H1 (cell line): ENCODE results near the gene MLC1. TPM values are rescaled to one million over a fixed set of nuclear protein-coding genes. Genes with fewer than 3 reads are reported as not detected.

Source experiments
- CTCF ChIA-PET: fragments of 300-600 bp; sonication (Branson Sonifier 250); formaldehyde crosslinking; loops from one replicate; lab custom pipeline; 2021; ENCODE audit not compliant: partially characterized antibody; lab: Charles Lee
- POLR2A ChIA-PET: fragments of 300-600 bp; sonication (Branson Sonifier 250); formaldehyde crosslinking; loops from one replicate; lab custom pipeline; 2021; ENCODE audit warnings: inconsistent platforms; ENCODE audit not compliant: partially characterized antibody; lab: Charles Lee
- DNase-seq, 2 experiments: peaks; one replicate each; pipeline versions ENCODE4 v3.0.0 to v3.0.0-alpha.2; 2010 to 2022; ENCODE audit warnings: low spot score in 2 of 2, low read depth in 1 of 2, mixed read lengths in 1 of 2
- FAIRE-seq: peaks from 2 replicates; lab custom pipeline; 2011; peaks lifted over from hg19 to GRCh38; lab: Jason Lieb, UNC
- H2AFZ ChIP-seq: 2 replicates; pipeline ENCODE4 v1.8.1; 2012; ENCODE audit warnings: low read length, inconsistent platforms
- H2AK5ac ChIP-seq: 2 replicates; pipeline ENCODE4 v1.6.1; 2013; ENCODE audit warnings: low read depth, low read length
- H2BK120ac ChIP-seq: replicated peaks from 2 replicates; pipeline ENCODE3; 2013; ENCODE audit warnings: low read depth, low read length, inconsistent platforms
- H2BK12ac ChIP-seq: 2 replicates; pipeline ENCODE4 v1.6.1; 2013; ENCODE audit warnings: low read depth, low read length
- H2BK15ac ChIP-seq: 2 replicates; pipeline ENCODE4 v1.6.1; 2013; ENCODE audit warnings: low read length
- H2BK20ac ChIP-seq: 2 replicates; pipeline ENCODE4 v1.6.1; 2013; ENCODE audit warnings: low read length
- H2BK5ac ChIP-seq: 2 replicates; pipeline ENCODE4 v1.6.1; 2013; ENCODE audit warnings: low read depth, low read length
- H3K14ac ChIP-seq: 2 replicates; pipeline ENCODE4 v1.6.1; 2013; ENCODE audit warnings: inconsistent platforms; ENCODE audit not compliant: insufficient read length
- H3K18ac ChIP-seq: 2 replicates; pipeline ENCODE4 v1.6.1; 2013; ENCODE audit warnings: low read length; ENCODE audit errors: extremely low read depth
- H3K23ac ChIP-seq: 2 replicates; pipeline ENCODE4 v1.6.1; 2013; ENCODE audit warnings: inconsistent platforms; ENCODE audit not compliant: insufficient read length
- H3K23me2 ChIP-seq: 2 replicates; pipeline ENCODE4 v1.6.1; 2013; ENCODE audit warnings: low read depth, low read length
- H3K27ac ChIP-seq: 2 replicates; pipeline ENCODE4 v1.6.1; 2011; ENCODE audit warnings: low read depth, low read length, inconsistent platforms
- H3K27me3 ChIP-seq, 4 experiments: replicated peaks in 1 of 4; 1 replicate in 1 of 4; 2 replicates in 3 of 4; pipeline versions ENCODE4 v1.6.1 to v1.8.1; 2011 to 2013; ENCODE audit warnings: low read length in 3 of 4, mild to moderate bottlenecking in 3 of 4, inconsistent platforms in 2 of 4, mixed read lengths in 2 of 4, moderate library complexity in 1 of 4; ENCODE audit not compliant: control insufficient read depth in 3 of 4, insufficient read depth in 3 of 4; ENCODE audit errors: extremely low read depth in 1 of 4
- H3K36me3 ChIP-seq, 4 experiments: 2 replicates each; pipeline versions ENCODE4 v1.6.1 to v1.8.1; 2011 to 2013; ENCODE audit warnings: mild to moderate bottlenecking in 4 of 4, low read length in 3 of 4, moderate library complexity in 2 of 4, control low read depth in 1 of 4, inconsistent platforms in 1 of 4; ENCODE audit not compliant: insufficient read depth in 4 of 4, control insufficient read depth in 2 of 4
- H3K4ac ChIP-seq: replicated peaks from 2 replicates; pipeline ENCODE3; 2013; ENCODE audit warnings: low read length, low read depth, mixed read lengths, inconsistent platforms; ENCODE audit not compliant: insufficient read length
- H3K4me1 ChIP-seq, 4 experiments: replicated peaks in 1 of 4; 1 replicate in 1 of 4; 2 replicates in 3 of 4; pipeline versions ENCODE4 v1.6.1 to v1.8.1; 2011 to 2013; ENCODE audit warnings: low read length in 3 of 4, inconsistent platforms in 2 of 4, mixed read lengths in 1 of 4; ENCODE audit not compliant: insufficient read depth in 4 of 4, control insufficient read depth in 3 of 4
- H3K4me2 ChIP-seq, 2 experiments: 2 replicates each; pipeline versions ENCODE4 v1.6.1 to v1.8.1; 2011 to 2013; ENCODE audit warnings: low read depth in 2 of 2, low read length in 2 of 2, control low read depth in 1 of 2, inconsistent platforms in 1 of 2, mild to moderate bottlenecking in 1 of 2; ENCODE audit not compliant: insufficient read depth in 1 of 2
- H3K4me3 ChIP-seq, 4 experiments: fragments of 200-600, 300-600 bp in 1 of 4; sonication (generic), shearing (Covaris generic), sonication (Bioruptor Twin) in 1 of 4; 2 replicates each; pipeline versions ENCODE4 v1.5.1 to v1.8.1; 2011 to 2016; ENCODE audit warnings: low read length in 4 of 4, low read depth in 3 of 4, control low read depth in 2 of 4, inconsistent platforms in 2 of 4, mild to moderate bottlenecking in 2 of 4, mixed read lengths in 1 of 4, moderate library complexity in 1 of 4; ENCODE audit not compliant: insufficient read depth in 2 of 4; ENCODE audit errors: extremely low read depth in 1 of 4
- H3K56ac ChIP-seq: replicated peaks from 2 replicates; pipeline ENCODE3; 2013; ENCODE audit warnings: low read depth, mild to moderate bottlenecking, mixed read lengths, low read length, inconsistent platforms; ENCODE audit not compliant: insufficient read length
- H3K79me1 ChIP-seq: 2 replicates; pipeline ENCODE4 v1.6.1; 2013; ENCODE audit warnings: low read depth, low read length, control low read depth
- H3K79me2 ChIP-seq, 2 experiments: 2 replicates each; pipeline versions ENCODE4 v1.6.1 to v1.8.1; 2012 to 2013; ENCODE audit warnings: low read length in 2 of 2, mild to moderate bottlenecking in 2 of 2, inconsistent platforms in 1 of 2; ENCODE audit not compliant: insufficient read depth in 2 of 2, control insufficient read depth in 1 of 2
- H3K9ac ChIP-seq, 4 experiments: replicated peaks in 1 of 4; 1 replicate in 1 of 4; 2 replicates in 3 of 4; pipeline versions ENCODE4 v1.6.1 to v1.8.1; 2011 to 2013; ENCODE audit warnings: low read depth in 3 of 4, low read length in 3 of 4, control low read depth in 2 of 4, mild to moderate bottlenecking in 2 of 4, moderate library complexity in 2 of 4, inconsistent platforms in 1 of 4; ENCODE audit errors: extremely low read depth in 1 of 4
- H3K9me3 ChIP-seq, 2 experiments: 2 replicates each; pipeline versions ENCODE4 v1.6.1 to v1.8.1; 2012 to 2013; ENCODE audit warnings: mild to moderate bottlenecking in 2 of 2, moderate library complexity in 2 of 2, control low read depth in 1 of 2, inconsistent platforms in 1 of 2, low read depth in 1 of 2, low read length in 1 of 2, mixed read lengths in 1 of 2; ENCODE audit not compliant: insufficient read depth in 2 of 2
- H4K20me1 ChIP-seq, 2 experiments: replicated peaks in 1 of 2; 2 replicates each; pipeline versions ENCODE3 to v1.8.1; 2011 to 2013; ENCODE audit warnings: inconsistent platforms in 2 of 2, low read length in 2 of 2, mild to moderate bottlenecking in 1 of 2; ENCODE audit not compliant: insufficient read depth in 2 of 2, control insufficient read depth in 1 of 2
- H4K5ac ChIP-seq: 2 replicates; pipeline ENCODE4 v1.6.1; 2013; ENCODE audit warnings: low read length, low read depth, mixed read lengths, inconsistent platforms; ENCODE audit not compliant: insufficient read length
- H4K8ac ChIP-seq: 2 replicates; pipeline ENCODE4 v1.8.0; 2013; ENCODE audit warnings: mild to moderate bottlenecking, moderate library complexity, low read length, inconsistent platforms; ENCODE audit not compliant: insufficient read depth; ENCODE audit errors: extremely low read depth
- H4K91ac ChIP-seq: replicated peaks from 2 replicates; pipeline ENCODE3; 2013; ENCODE audit warnings: low read length, mixed read lengths, inconsistent platforms; ENCODE audit not compliant: insufficient read length
- POLR2A ChIP-seq, 2 experiments: IDR thresholded peaks; 1 replicate in 1 of 2; 2 replicates in 1 of 2; pipeline ENCODE4 v1.6.1; 2011; ENCODE audit warnings: low read depth in 2 of 2, low read length in 2 of 2, mild to moderate bottlenecking in 2 of 2; ENCODE audit errors: control extremely low read depth in 1 of 2
- SAP30 ChIP-seq: fragments of 300-600 bp; sonication (generic); IDR thresholded peaks from 2 replicates; pipeline ENCODE4 v1.7.1; 2012; ENCODE audit warnings: low read length, moderate library complexity, mild to moderate bottlenecking, inconsistent platforms; ENCODE audit not compliant: insufficient read depth, insufficient replicate concordance
- SP1 ChIP-seq: IDR thresholded peaks from 2 replicates; pipeline ENCODE4 v1.6.1; 2011; ENCODE audit warnings: low read depth, low read length
- WGBS, 2 experiments: shearing (Covaris generic) in 1 of 2; methylation state at CpG; one replicate each; pipeline versions ENCODE4 v1.1.6 to v1.1.7; 2013 to 2015; ENCODE audit warnings: low lambda C conversion rate in 2 of 2, mixed read lengths in 2 of 2, inconsistent platforms in 1 of 2, low coverage in 1 of 2, missing lambda C conversion rate in 1 of 2; ENCODE audit not compliant: insufficient replicate concordance in 2 of 2, insufficient coverage in 1 of 2, insufficient read length in 1 of 2; ENCODE audit errors: extremely low coverage in 1 of 2, missing lambda C conversion rate in 1 of 2; 5-methylcytosine and 5-hydroxymethylcytosine counted together
- polyA plus RNA-seq, 7 experiments: library from polyadenylated mRNA; depleted of rRNA in 3 of 7; stranded (reverse) in 5 of 7; unstranded in 2 of 7; fragments of >200 nt in 5 of 7; fragments of 200-250 nt in 2 of 7; gene quantifications; 1 replicate in 5 of 7; 2 replicates in 1 of 7; 4 replicates in 1 of 7; pipeline versions ENCODE4 v1.2.1 to v1.2.3, GENCODE V29; 2011 to 2013; ENCODE audit warnings: missing spikeins in 2 of 7, mixed read lengths in 2 of 7
- total RNA-seq: library from RNA; stranded (reverse); fragmentation: NEBNext Ultra II Directional; extraction: Animal tissue kit (Norgen Biotek cat#: 25700); gene quantifications from 2 replicates; pipeline ENCODE4 v1.2.1, GENCODE V29; 2021

Gene MLC1
- total and polyA plus RNA-seq, 2 of the 8 experiments (the other 6 are each of a cell fraction or from before 2014, with no cell fraction given), result 0.20 TPM; not detected in 1

DNA sequence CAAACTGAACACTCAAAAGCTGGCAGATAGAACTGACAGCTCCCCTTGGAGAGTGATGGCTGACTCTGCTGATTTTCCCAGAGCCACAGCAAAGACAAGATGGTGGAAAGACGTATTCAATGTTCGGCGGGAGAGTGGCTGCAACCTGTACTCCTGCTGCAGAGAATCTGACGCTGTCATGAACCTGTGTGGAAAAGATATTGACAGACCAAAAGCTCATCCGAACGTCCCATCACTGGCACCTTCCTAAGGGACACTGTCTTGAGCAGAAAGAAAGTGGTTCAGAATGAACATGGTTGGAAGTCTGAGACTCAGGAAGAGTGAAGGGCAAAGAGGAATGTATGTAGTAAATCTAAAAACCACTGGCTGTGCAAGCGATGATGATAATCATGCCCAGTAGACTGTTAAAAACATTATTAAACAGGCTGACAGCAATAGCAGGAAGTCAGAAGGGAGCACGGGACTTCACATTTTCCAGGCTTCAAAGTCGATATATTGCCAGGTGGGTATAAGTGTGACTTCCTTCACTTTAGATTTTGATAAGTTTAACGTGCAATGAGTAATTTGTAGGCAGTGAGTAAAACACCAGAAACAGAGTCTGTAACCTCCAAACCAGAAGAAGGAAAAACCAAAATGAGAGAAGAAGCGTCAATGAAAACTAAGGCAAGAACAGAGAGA, 66.5 kb downstream of the MLC1 start:
- H3K9ac ChIP-seq, result no peak overlapping the region
- H3K4ac ChIP-seq, result no peak overlapping the region
- H3K23ac ChIP-seq, result no peak overlapping the region
- H3K4me1 ChIP-seq, result peaks cover 0 to 11% (median 5%) of the 10 kb centered on the region in 4 experiments; a peak in 5 of 7 replicates
- H2AK5ac ChIP-seq, result no peak overlapping the region
- H2BK20ac ChIP-seq, result no peak overlapping the region
- no peak overlapping the region for H3K4me2 ChIP-seq
- no peaks in the 10 kb centered on the region; a peak in 1 of 8 replicates for H3K36me3 ChIP-seq
- CTCF ChIA-PET, result interaction anchor here (1.1 to 2.5 kb wide), 4 partner anchors 18 to 251 kb away, joined by 4 to 10 read pairs (median 5); no protein-coding TSS in a partner anchor
- H2AFZ ChIP-seq, result no peak overlapping the region
- no peak for DNase-seq
- H3K79me2 ChIP-seq, result no peaks in the 10 kb centered on the region
- H4K8ac ChIP-seq, result no peak overlapping the region
- H2BK15ac ChIP-seq, result no peak overlapping the region
- H3K23me2 ChIP-seq, result peaks cover 7% of the 10 kb centered on the region; the same call in 1 of the 2 replicates
- no peak overlapping the region for H3K18ac ChIP-seq
- peaks cover 0 to 12% of the 10 kb centered on the region in 2 experiments; a peak in 2 of 4 replicates for H3K9me3 ChIP-seq
- no peak overlapping the region for H2BK5ac ChIP-seq
- FAIRE-seq, result no peak
- no peak overlapping the region for H4K91ac ChIP-seq
- H3K27ac ChIP-seq, result no peak overlapping the region
- H2BK120ac ChIP-seq, result no peak overlapping the region
- no peak overlapping the region for H3K14ac ChIP-seq
- POLR2A ChIA-PET, result interaction anchor here (1.7 kb wide), 1 partner anchor 11 kb away, joined by 4 read pairs; no protein-coding TSS in a partner anchor
- no peak overlapping the region for H2BK12ac ChIP-seq
- H4K5ac ChIP-seq, result no peak overlapping the region
- H4K20me1 ChIP-seq, result peaks cover 0 to 3% of the 10 kb centered on the region in 2 experiments
- no peaks in the 10 kb centered on the region; the same call in 1 of the 2 replicates for H3K79me1 ChIP-seq
- no peak overlapping the region for H3K4me3 ChIP-seq
- WGBS, 2 experiments, result 86% methylated on average over 11 of the region's 11 CpGs; no CpG with 5 or more reads in 1 of the 2 experiments
- H3K56ac ChIP-seq, result no peak overlapping the region
- peaks cover 18 to 26% (median 22%) of the 10 kb centered on the region in 4 experiments for H3K27me3 ChIP-seq
- TF ChIP-seq SAP30 (no peak), POLR2A (IDR thresholded peaks at IDR 0.05; ENCODE audit: control extremely low read depth in 1 of 2, low read depth in 2 of 2, low read length in 2 of 2) (no peak), SP1 (no peak)
